ENCODE measurements around the gene RNF224.
A peak's percentile ranks its signal among the peaks of the same experiment; 100 is the strongest.

DNA sequence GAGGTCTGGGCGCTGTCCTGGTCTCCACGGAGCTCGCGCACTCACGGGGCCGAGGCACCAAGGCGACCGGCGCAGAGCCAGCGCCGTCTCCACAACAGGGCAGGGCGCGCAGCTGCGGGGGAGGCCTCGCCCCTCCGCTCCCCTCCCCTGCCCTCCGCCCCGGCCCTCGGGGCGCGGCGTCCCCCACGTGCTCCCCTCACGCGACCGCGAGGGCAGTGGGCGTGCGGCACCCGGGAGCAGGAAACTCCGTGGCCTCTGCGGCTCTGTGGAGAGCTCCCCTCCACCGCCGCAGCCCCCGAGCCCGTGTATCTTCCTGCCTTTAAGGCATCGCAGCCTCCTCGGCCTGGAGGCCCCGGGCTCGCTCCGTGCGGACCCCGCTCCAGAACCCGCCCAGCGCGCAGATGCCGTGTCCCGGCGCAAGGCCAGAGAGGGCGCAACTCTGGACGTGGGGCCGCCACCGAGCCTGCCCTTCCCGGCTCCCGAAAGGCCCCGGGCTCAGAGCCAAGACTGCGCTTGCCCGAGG lies 13.1 kb downstream of the RNF224 start:
- TF ChIP-seq CTCF (IDR thresholded peaks at IDR 0.05) (no peak), POLR2A (IDR thresholded peaks at IDR 0.05) (no peak), EP300 (IDR thresholded peaks at IDR 0.05) (peak in 1 of 2 donors; percentile 27)

Measured in tibial nerve (tissue), 4 donors.